Hematopoietic multipotent progenitor cell treated with erythropoietin and hydrocortisone succinate and interleukin-3 and kit ligand, for 15 days (in vitro differentiated cells): Measurements from ENCODE around the gene ILKAP.

Experiments used
- DNase-seq: peaks from one replicate; pipeline ENCODE4 v3.0.0-alpha.2; 2015; ENCODE audit warnings: low spot score

Gene ILKAP

DNA sequence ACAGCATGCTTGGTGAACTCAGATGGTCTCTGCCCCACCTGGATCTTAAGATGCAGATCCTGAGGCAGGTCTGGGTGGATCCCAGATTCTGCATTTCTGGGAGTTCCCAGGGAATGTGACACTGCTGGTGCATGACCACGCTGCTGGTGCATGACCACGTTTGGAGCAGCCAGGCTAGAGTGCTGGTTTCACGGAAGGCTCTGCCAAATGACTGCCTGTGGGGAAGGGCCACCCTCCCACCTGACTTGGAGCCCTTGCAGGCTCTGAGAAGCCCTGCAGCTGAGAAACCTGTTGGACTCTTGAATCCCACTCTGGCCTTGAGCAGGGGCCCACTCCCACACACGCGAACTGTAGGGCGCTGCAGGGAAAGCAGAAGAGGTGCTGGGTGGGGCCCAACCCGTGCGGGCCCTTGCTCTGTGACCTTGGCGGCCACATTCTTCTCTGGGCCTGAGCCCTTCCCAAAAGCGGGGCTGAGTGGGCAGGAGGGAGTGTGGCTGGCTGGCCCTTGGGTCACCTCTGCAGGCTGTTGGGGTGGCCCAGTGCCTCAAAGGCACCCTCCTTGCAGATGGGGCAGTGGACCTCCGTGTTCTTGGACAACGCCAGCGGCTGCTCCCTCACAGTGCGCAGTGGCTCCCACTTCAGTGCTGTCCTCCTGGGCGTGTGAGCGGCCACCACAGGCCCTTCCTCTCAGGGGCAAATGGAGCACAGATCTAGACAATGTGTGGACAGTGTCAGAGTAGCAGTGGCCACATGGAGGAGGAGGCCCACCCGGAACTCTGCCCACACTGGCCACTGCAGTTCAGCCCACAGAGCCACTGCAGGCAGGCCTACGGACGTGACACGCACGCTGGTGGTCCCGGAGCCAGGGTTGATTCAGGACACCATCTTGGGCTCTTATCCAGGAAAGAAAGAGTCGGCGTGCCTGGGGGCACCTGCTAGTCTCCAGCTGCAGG, 36.8 kb downstream of the ILKAP start:
- peak; percentile 37 for DNase-seq

- DNase-seq, result peak; percentile 21
Measured at GRCh38 chr2:238165288-238165921, 38.1 kb downstream of the ILKAP start.

DNA sequence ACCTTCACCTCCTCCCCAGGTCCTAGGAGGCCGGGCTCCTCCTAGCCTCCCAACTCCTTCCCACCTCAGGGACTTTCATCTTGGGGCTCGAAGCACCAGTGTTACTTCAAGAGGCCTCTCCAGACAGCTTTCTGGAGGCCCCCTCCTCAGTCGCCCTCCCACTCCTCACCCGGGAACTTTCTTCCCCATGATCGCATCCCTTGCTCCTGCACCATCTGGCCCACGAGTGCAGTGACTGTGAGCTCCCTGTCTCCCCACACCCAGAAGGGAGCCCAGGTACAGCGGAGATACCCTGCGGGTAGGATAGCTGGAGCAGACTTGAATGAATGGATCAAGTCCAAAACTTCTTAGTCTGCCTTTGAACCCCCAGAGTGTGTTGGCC, 38.6 kb downstream of the ILKAP start:
- DNase-seq, result peak; percentile 30

DNA sequence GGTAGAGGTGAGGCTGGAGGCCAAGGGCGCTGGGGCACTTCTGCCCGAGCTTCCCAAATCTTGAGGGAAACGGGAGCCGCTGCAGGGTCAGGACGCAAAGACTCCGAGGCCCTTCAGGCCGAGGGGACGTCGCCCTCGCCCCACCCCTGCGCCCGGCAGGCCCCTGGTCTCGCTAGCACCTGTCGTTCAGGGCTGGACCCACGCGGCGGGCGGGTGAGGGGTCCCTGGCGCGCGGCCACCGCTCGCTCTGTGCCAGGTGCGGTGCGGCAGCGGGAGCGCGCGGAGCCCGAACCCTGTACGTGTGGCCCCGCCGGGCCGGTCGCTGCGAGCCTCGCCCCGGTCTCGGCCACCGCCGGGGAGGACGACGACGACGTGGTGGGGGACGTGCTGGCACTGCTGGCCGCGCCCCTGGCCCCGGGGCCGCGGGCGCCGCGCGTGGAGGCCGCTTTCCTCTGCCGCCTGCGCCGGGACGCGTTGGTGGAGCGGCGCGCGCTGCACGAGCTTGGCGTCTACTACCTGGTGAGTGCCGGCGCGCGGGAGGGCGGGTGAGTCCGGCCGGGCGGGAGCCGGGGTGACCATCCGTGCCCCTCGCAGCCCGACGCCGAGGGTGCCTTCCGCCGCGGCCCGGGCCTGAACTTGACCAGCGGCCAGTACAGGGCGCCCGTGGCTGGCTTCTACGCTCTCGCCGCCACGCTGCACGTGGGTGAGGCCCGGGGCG, 39.9 kb downstream of the ILKAP start:
- peak; percentile 58 for DNase-seq

GRCh38 chr2:238162846-238163441, 40.6 kb downstream of the ILKAP start:
- DNase-seq, result peak; percentile 59

GRCh38 chr2:238162251-238162845, 41.1 kb downstream of the ILKAP start:
- DNase-seq, result peak; percentile 64

GRCh38 chr2:238161291-238162051, 42.0 kb downstream of the ILKAP start:
- DNase-seq, result peak; percentile 25

GRCh38 chr2:238160206-238161129, 43.0 kb downstream of the ILKAP start:
- DNase-seq, result peak; percentile 78

DNA sequence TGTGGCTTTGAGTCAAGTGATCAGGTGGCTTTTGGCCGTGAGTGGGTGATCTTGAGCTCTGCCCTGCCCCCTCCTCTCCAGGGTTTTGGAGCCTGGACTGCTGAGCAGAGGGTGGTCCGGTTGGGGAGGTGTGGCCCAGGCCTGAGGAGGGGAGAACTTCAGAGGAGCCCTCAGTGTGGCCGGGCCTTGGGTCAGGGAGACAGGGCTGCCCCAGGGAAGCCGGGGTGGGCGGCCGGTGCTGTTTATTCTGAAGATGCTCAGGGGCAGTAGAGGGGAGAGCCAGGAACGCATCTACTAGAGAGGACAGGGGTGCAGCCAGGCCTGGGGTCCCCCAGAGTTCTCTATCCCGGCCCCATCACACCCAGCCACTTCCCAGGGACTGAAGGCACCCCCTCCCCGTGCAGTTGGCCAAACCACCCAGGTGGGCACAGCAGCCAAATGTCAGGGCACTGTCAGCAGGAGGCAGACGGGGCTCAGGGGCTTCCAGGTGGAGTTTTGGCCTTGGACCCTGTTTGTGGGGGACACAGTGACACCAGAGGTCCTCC, 43.8 kb downstream of the ILKAP start:
- DNase-seq, result peak; percentile 52

DNA sequence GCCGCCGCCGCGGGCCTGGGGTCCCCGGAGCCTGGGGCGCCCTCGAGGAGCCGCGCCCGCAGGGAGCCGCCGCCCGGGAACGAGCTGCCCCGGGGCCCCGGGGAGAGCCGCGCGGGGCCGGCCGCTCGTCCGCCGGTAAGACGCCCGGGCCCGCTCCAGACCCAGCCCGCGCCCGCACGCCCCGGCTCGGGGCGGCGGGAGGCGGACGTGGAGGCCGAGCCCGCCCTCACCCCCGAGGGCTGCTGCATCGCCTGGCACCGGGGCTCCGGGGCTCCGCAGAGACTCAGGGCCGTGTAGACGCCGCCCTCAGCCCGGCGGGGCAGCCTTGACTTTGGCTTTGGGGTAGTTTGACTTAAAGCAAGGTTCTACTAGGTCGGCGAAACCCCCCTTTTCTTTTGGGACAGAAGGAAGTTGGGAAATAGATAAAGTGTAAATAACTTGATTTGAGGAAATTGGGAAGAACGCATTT, 44.4 kb downstream of the ILKAP start:
- DNase-seq, result peak; percentile 58

- peak; percentile 74 for DNase-seq
Measured at GRCh38 chr2:238158509-238159070, 44.9 kb downstream of the ILKAP start, which contains the start of gene ERFE. Gene ERFE, plus strand, starts transcription at chr2:238158970. Its CDS starts 38 bp downstream, at chr2:238159008.

- no peak for DNase-seq
Measured at GRCh38 chr2:238158018-238158508, 45.4 kb downstream of the ILKAP start.

GRCh38 chr2:238157506-238158017, 45.9 kb downstream of the ILKAP start:
- no peak for DNase-seq

GRCh38 chr2:238155761-238156694, 47.5 kb downstream of the ILKAP start:
- DNase-seq, result no peak

- no peak for DNase-seq
Measured at GRCh38 chr2:238155051-238155760, 48.3 kb downstream of the ILKAP start.

DNA sequence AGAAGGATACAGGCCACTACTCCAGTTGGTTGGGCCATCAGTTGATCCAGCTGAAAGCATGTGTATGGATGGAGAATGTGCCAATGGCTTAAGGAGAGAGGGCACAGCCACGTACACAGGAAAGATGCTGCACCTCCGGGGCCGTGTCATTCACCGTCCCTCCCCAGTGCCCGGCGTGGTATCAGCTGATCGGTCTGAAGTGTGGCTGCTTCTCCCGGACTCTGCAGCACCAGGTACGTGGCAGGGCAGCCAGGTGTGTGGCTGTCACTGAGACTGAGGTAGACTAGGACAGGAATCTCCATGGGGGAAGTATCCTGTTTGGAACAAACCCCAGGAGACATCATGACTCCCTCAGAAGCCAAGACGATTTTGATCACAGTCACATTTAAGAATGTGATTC, 48.9 kb downstream of the ILKAP start:
- no peak for DNase-seq
